Gastrocnemius medialis (tissue), 4 donors: ENCODE measurements around the gene ARHGAP28.

Experiments used
- POLR2A ChIP-seq, 2 donors: fragments of 450-650 bp; IDR thresholded peaks; one replicate each; pipeline ENCODE4 v1.6.1; 2017; ENCODE audit warnings: antibody characterized with exemption in 2 of 2, mild to moderate bottlenecking in 2 of 2, moderate library complexity in 2 of 2
- TF ChIP-seq, protein P1 (sequence below), 5 experiments: fragments of 450-650 bp in 3 of 5; fragments of 200-600 bp in 2 of 5; sonication (generic) in 2 of 5; IDR thresholded peaks in 4 of 5; conservative IDR thresholded peaks in 1 of 5; 1 replicate in 4 of 5; 2 replicates in 1 of 5; pipeline ENCODE4 v1.5.1; 2016 to 2019; ENCODE audit warnings: antibody characterized with exemption in 5 of 5, mild to moderate bottlenecking in 3 of 5, moderate library complexity in 3 of 5

DNA sequence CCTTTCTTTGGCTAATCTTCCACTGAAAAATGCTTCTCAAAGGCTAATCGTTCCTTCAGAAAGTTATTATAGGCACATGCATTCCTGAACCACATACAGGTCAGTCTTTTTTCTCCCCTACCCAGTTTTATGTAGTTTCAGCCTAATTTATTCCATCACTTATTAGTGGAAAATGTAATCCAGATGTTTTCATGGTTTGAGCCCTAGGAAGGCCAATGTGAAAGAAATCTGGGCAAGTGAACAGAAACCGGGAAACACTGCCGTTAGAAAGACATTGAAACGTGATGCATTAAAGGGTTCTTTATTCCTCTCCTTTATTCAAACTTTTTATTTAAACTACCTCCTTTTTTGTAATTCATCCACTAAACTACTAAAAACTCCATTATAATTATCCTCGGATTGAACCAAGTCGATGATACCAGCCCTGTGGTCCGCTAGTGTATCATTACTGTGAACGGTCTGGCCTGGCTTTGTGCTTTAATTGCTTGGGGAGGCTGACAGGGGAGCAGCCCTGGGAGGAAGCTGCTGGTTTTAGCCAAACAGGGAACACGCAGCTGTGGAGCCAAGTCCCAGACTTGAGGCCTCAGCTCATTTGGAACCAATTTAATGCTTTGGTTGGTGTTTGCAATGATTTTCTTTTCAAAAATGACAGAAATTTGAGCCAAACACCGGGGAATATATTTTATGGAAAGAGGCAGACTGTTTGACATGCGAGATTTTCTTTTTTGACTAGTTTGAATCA lies 149.2 kb downstream of the ARHGAP28 start:
- TF ChIP-seq, protein P1, sequence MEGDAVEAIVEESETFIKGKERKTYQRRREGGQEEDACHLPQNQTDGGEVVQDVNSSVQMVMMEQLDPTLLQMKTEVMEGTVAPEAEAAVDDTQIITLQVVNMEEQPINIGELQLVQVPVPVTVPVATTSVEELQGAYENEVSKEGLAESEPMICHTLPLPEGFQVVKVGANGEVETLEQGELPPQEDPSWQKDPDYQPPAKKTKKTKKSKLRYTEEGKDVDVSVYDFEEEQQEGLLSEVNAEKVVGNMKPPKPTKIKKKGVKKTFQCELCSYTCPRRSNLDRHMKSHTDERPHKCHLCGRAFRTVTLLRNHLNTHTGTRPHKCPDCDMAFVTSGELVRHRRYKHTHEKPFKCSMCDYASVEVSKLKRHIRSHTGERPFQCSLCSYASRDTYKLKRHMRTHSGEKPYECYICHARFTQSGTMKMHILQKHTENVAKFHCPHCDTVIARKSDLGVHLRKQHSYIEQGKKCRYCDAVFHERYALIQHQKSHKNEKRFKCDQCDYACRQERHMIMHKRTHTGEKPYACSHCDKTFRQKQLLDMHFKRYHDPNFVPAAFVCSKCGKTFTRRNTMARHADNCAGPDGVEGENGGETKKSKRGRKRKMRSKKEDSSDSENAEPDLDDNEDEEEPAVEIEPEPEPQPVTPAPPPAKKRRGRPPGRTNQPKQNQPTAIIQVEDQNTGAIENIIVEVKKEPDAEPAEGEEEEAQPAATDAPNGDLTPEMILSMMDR (IDR thresholded peaks at IDR 0.05 in 4 of 5, conservative IDR thresholded peaks at IDR 0.05 in 1 of 5) = no peak
- no peak for TF ChIP-seq POLR2A (IDR thresholded peaks at IDR 0.05)
